ENCODE data around the gene CHD2.

- TF ChIP-seq CTCF (IDR thresholded peaks at IDR 0.05) = no peak
- no peak for TF ChIP-seq POLR2A (IDR thresholded peaks at IDR 0.05)
These were observed 36.0 kb downstream of the CHD2 start for GRCh38 chr15:92936138-92936537.
